LNCaP clone FGC (cell line): Measurements from ENCODE around the gene PRAMEF7.
A peak's percentile ranks its signal among the peaks of the same experiment; 100 is the strongest.
"Not testable (repeated sequence)": the region's sequence is repeated elsewhere in the genome, so short reads cannot be mapped to it uniquely, and the experiment has no call there.

ENCODE experiments used
- DNase-seq: peaks from one replicate; pipeline ENCODE4 v3.0.0-alpha.2; 2011; ENCODE audit warnings: low read depth
- H3K4me3 ChIP-seq: 2 replicates; pipeline ENCODE4 v1.5.1; 2011; ENCODE audit warnings: mild to moderate bottlenecking, low read depth, low read length, control low read depth
- TF ChIP-seq, protein P1 (sequence below): IDR thresholded peaks from 2 replicates; pipeline ENCODE4 v1.5.1; 2012; ENCODE audit warnings: mild to moderate bottlenecking; ENCODE audit not compliant: control insufficient read depth, insufficient read depth; ENCODE audit errors: extremely low read depth

Gene PRAMEF7

GRCh38 chr1:12916310-12916709, at the start of gene PRAMEF7:
Gene PRAMEF7, plus strand, starts transcription at chr1:12916610. Its CDS starts 1,083 bp downstream, at chr1:12917693.
- not testable (repeated sequence) for DNase-seq

DNA sequence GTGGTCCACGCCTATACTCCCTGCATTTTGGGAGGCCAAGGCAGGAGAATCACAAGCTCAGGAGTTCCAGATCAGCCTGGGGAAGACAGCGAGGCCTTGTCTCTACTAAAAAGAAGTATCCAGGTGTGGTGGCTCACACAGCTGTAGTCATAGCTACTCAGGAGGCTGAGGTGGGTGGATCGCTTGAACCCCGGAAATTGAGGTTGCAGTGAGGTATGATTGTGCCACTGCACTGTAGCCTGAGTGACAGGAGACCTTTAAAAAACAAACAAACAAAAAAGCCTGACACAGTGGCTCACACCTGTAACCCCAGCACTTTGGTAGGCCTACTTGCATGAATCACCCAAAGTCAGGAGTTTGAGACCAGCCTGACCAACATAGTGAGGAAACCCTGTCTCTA, 38.0 kb upstream of the PRAMEF7 start:
- H3K4me3 ChIP-seq, DNase-seq: not testable (repeated sequence)

More at GRCh38 chr1:12916310-12916709, at the start of gene PRAMEF7:
- H3K4me3 ChIP-seq, result not testable (repeated sequence)

- DNase-seq, result not testable (repeated sequence)
Observed at GRCh38 chr1:12886101-12886500, 30.3 kb upstream of the PRAMEF7 start, which contains the start of gene PRAMEF4. Gene PRAMEF4, minus strand, starts transcription at chr1:12886201. Its CDS starts 2,807 bp downstream, at chr1:12883394.

DNA sequence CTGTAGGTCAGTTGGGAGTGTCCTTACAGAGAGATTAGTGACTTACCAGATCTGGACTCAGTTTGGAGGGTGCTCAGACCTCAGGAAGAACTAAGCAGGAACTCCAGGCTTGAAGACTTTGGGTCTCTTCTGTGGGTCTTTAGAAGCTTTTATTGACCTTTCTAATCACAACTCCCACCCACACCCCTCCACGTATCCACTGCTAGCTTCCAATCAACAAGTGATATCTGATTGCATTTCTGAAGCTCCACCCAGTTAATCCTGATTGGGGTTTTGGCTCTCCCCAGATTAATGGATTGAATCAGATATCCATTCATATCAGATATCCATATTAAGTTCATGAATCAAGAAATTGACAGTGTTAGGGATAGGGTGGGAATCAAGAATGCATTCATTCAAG, 18.2 kb upstream of the PRAMEF7 start, which contains the start of gene PRAMEF10:
PRAMEF10 (minus strand) TSS at position 101 of the 400 bp plus-strand sequence. CDS start 2,423 bp downstream, outside the sequence.
- not testable (repeated sequence) for H3K4me3 ChIP-seq, DNase-seq

More at GRCh38 chr1:12886101-12886500, 30.3 kb upstream of the PRAMEF7 start, which contains the start of gene PRAMEF4:
- H3K4me3 ChIP-seq, result not testable (repeated sequence)

GRCh38 chr1:12899186-12899585, 17.2 kb upstream of the PRAMEF7 start:
- not testable (repeated sequence) for DNase-seq, H3K4me3 ChIP-seq

- H3K4me3 ChIP-seq, DNase-seq: not testable (repeated sequence)
Observed at GRCh38 chr1:12903793-12904572, 12.4 kb upstream of the PRAMEF7 start.

DNA sequence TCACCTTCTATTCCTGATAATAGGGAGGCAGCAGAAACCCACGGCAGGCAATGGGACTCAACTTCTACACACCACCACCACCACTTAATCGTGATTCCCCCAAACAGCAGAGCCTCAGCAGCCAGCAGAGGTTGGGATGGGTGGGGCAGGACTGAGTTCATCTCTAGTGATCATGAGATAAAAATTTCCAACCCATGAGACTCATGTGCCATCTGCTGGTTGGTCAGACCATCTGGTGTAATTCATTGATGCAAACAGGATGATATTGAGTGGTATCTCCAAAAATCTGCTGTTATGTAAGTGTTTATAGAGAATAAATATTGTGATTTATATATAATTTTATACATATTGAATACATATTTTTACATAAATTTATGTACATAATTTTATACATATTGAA, 5.3 kb downstream of the PRAMEF7 start:
- DNase-seq, H3K4me3 ChIP-seq: not testable (repeated sequence)
- TF ChIP-seq, protein P1, sequence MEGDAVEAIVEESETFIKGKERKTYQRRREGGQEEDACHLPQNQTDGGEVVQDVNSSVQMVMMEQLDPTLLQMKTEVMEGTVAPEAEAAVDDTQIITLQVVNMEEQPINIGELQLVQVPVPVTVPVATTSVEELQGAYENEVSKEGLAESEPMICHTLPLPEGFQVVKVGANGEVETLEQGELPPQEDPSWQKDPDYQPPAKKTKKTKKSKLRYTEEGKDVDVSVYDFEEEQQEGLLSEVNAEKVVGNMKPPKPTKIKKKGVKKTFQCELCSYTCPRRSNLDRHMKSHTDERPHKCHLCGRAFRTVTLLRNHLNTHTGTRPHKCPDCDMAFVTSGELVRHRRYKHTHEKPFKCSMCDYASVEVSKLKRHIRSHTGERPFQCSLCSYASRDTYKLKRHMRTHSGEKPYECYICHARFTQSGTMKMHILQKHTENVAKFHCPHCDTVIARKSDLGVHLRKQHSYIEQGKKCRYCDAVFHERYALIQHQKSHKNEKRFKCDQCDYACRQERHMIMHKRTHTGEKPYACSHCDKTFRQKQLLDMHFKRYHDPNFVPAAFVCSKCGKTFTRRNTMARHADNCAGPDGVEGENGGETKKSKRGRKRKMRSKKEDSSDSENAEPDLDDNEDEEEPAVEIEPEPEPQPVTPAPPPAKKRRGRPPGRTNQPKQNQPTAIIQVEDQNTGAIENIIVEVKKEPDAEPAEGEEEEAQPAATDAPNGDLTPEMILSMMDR, result 0 out of 2 replicates have a peak, but pooled peaks have one; percentile 10

DNA sequence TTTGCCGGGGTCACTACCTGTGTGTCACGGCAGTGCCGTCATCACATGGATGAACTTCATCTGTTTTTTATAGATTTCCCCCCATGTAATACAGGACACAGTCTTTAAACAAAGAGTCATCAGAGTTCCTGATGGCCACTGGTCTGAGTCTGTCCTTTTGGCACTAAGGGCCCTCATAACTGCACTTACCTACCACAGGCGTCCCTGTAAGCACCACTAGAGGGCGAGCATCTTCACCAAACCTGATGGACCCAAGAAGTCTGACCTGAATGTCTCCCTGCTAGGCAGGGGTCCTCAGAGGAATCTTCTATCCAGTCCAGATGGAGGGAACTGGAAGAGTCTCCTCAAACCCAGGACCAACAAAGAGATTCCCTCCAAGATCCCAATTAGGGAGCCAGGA, 8.0 kb downstream of the PRAMEF7 start:
- not testable (repeated sequence) for DNase-seq, H3K4me3 ChIP-seq

DNA sequence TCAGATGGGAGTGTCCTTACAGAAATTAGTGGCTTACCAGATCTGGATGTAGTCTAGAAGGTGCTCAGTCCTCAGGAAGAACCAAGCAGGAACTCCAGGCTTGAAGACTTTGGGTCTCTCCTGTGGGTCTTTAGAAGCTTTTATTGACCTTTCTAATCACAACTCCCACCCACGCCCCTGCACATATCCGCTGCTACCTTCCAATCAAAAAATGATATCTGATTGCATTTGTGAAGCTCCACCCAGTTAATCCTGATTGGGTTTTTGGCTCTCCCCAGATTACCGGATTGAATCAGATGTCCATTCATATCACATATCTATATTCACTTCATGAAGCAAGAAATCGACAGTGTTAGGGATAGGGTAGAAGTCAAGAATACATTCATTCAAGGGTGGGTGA, 31.1 kb downstream of the PRAMEF7 start, which contains the start of gene PRAMEF6:
PRAMEF6 (minus strand) TSS at position 101 of the 400 bp plus-strand sequence. CDS start 5,062 bp downstream, outside the sequence.
- not testable (repeated sequence) for H3K4me3 ChIP-seq, DNase-seq
